ENCODE measurements around the gene ZNF785.

The ZNF785 gene

DNA sequence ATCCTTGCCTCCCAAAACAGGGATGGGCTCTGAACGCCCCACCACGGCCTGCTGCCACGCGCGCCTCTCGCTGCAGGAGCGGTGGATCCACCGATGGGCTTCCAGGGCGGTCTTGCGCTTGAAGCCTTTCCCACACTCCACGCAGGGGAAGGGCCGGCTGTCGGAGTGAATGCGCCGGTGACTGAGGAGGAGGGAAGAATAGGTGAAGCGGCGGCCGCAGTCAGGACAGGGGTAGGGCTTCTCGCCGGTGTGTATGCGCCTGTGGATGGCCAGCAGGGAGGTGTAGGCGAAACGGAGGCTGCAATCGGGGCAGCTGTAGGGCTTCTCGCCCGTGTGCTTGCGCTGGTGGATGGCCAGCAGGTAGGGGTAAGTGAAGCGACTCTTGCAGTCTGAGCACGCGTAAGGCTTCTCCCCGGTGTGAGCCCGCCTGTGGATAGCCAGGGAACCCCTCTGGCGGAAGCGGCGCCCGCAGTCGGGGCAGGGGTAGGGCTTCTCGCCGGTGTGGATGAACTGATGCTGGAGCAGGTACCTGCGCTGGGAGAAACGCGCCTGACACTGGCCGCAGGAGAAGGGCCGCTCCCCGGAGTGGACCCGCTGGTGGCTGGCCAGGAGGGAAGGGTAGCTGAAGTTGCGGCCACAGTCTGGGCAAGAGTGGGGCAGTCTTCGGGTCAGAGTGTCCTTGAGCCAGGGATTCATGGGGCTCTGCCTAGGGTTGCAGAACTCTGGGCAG lies 2.7 kb downstream of the ZNF785 start:
- H3K4me3 Mint-ChIP-seq = no peak overlapping the region
- no peak for ATAC-seq
- no peaks in the 10 kb centered on the region for H3K9me3 Mint-ChIP-seq
- no peak for DNase-seq
- H3K4me1 Mint-ChIP-seq = peaks cover 29% of the 10 kb centered on the region
- H3K27me3 Mint-ChIP-seq = peaks cover 2% of the 10 kb centered on the region
- H3K27ac Mint-ChIP-seq = no peak overlapping the region
- peaks cover 37% of the 10 kb centered on the region for H3K36me3 Mint-ChIP-seq (ENCODE audit: low read depth)

DNA sequence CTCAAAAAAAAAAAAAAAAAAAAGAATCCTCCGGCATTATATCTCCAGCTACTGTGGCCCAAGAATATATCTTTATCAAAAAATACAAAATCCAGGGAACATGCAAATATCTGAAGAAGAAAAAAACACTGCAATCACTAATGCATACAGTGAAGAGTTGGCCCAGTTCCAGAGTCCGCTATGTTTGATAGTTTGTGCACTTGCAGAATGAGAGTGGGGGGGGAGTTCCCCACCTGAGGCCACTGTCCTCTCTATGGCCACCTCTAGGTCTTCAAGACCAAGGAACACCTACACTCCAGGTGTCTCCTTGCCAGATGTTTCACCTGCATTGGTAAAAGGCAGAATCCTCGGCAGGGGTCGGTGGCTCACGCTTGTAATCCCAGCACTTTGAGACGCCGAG lies 4.0 kb downstream of the ZNF785 start:
- Mint-ChIP-seq H3K4me1 (peaks cover 22% of the 10 kb centered on the region), H3K4me3 (no peak overlapping the region), H3K36me3 (ENCODE audit: low read depth) (peaks cover 30% of the 10 kb centered on the region), H3K27ac (no peak overlapping the region), H3K9me3 (no peaks in the 10 kb centered on the region), H3K27me3 (peaks cover 2% of the 10 kb centered on the region)
- ATAC-seq = no peak
- DNase-seq = no peak

DNA sequence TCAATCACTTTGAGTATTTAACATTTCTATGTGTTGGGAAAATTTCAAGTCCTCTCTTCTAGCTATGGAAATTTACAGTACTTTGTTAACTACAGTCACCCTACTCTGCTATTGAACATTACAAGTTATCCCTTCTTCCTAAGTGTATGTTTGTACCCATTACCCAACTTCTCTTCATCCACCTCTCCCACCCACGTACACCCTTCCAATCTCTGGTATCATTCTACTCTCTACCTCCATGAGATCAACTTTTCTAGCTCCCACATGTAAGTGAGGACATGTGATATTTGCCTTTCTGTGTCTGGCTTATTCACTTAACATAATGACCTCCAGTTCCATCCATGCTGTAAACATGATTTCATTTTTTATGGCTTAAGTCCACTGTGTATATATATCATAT lies 10.8 kb downstream of the ZNF785 start:
- peaks cover 10% of the 10 kb centered on the region for H3K36me3 Mint-ChIP-seq (ENCODE audit: low read depth)
- H3K4me1 Mint-ChIP-seq = peaks cover 32% of the 10 kb centered on the region
- H3K4me3 Mint-ChIP-seq = no peak overlapping the region
- no peak overlapping the region for H3K27ac Mint-ChIP-seq
- H3K9me3 Mint-ChIP-seq = no peaks in the 10 kb centered on the region
- DNase-seq (no peak), ATAC-seq (no peak)
- H3K27me3 Mint-ChIP-seq = no peaks in the 10 kb centered on the region

- DNase-seq (peak; percentile 89), ATAC-seq (peak; percentile 85)
- Mint-ChIP-seq H3K4me3 (peak within 1 kb of the TSS; percentile 96), H3K36me3 (ENCODE audit: low read depth) (no peaks in the 10 kb centered on the region), H3K27me3 (no peaks in the 10 kb centered on the region), H3K4me1 (peaks cover 58% of the 10 kb centered on the region), H3K9me3 (no peaks in the 10 kb centered on the region), H3K27ac (peak within 1 kb of the TSS; percentile 93)
Observed at GRCh38 chr16:30571445-30572322, 13.8 kb downstream of the ZNF785 start, which contains the start of gene ZNF688. Gene ZNF688, minus strand, starts transcription at chr16:30571714. Its CDS starts 85 bp downstream, at chr16:30571629.

DNA sequence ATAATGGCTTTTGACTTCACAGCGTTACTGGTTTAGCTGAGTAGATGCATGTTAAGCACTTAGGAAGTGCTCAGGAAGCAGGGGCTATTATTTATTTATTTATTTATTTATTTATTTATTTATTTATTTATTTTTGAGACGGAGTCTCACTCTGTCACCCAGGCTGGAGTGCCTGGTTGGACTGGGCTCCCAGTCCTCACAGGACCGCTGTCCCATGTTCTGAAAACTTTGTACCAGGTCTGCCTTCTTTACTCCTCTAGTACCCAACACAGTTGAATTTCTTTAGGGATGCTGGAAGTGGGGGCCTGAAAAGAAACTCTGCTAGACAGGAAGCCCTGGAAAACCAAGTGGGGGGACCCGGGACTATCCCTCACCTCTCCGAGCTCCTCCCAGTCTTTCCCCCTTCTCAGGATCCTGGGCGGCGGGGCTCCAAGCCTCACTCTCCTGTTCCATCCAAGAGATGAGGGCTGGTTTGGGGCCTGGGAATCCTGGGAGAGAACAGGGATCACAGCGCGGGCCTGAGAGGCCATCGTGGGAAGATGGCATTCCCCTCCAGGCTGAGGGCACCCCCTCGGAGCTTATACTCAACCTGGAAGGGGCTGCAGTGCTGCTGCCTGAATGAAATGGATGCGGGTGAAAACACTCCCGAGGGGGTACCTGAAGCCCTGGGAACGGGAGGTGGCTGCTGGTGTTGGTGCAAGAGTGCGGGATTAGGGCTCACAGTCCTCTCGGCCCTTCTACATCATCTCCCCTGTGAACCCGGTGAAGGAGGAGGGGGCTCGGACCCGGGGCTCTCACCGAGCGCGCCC lies 14.7 kb downstream of the ZNF785 start:
- H3K4me1 Mint-ChIP-seq = peaks cover 61% of the 10 kb centered on the region
- H3K4me3 Mint-ChIP-seq = peak overlapping the region; percentile 96
- no peaks in the 10 kb centered on the region for H3K9me3 Mint-ChIP-seq
- ATAC-seq = no peak
- peak overlapping the region; percentile 90 for H3K27ac Mint-ChIP-seq
- no peaks in the 10 kb centered on the region for H3K36me3 Mint-ChIP-seq (ENCODE audit: low read depth)
- H3K27me3 Mint-ChIP-seq = no peaks in the 10 kb centered on the region
- no peak for DNase-seq

- H3K4me1 Mint-ChIP-seq = peaks cover 54% of the 10 kb centered on the region
Observed at GRCh38 chr16:30569746-30570635, 15.5 kb downstream of the ZNF785 start.

GRCh38 chr16:30569281-30569680 lies 16.2 kb downstream of the ZNF785 start:
- peak overlapping the region; percentile 26 for H3K4me3 Mint-ChIP-seq
- H3K36me3 Mint-ChIP-seq (ENCODE audit: low read depth) = no peaks in the 10 kb centered on the region
- H3K27me3 Mint-ChIP-seq = no peaks in the 10 kb centered on the region
- peaks cover 50% of the 10 kb centered on the region for H3K4me1 Mint-ChIP-seq
- H3K9me3 Mint-ChIP-seq = no peaks in the 10 kb centered on the region
- ATAC-seq = no peak
- DNase-seq = no peak
- no peak overlapping the region for H3K27ac Mint-ChIP-seq

More at GRCh38 chr16:30569746-30570635, 15.5 kb downstream of the ZNF785 start:
- ATAC-seq (no peak), DNase-seq (no peak)
- Mint-ChIP-seq H3K27ac (no peak overlapping the region), H3K27me3 (no peaks in the 10 kb centered on the region), H3K9me3 (no peaks in the 10 kb centered on the region), H3K4me3 (peak overlapping the region; percentile 96), H3K36me3 (ENCODE audit: low read depth) (no peaks in the 10 kb centered on the region)

GRCh38 chr16:30567991-30568638 lies 17.4 kb downstream of the ZNF785 start:
- Mint-ChIP-seq H3K4me3 (peak overlapping the region; percentile 66), H3K27ac (peak overlapping the region; percentile 92), H3K9me3 (no peaks in the 10 kb centered on the region), H3K27me3 (no peaks in the 10 kb centered on the region), H3K36me3 (ENCODE audit: low read depth) (no peaks in the 10 kb centered on the region), H3K4me1 (peaks cover 46% of the 10 kb centered on the region)
- ATAC-seq = peak; percentile 57
- peak; percentile 27 for DNase-seq

DNA sequence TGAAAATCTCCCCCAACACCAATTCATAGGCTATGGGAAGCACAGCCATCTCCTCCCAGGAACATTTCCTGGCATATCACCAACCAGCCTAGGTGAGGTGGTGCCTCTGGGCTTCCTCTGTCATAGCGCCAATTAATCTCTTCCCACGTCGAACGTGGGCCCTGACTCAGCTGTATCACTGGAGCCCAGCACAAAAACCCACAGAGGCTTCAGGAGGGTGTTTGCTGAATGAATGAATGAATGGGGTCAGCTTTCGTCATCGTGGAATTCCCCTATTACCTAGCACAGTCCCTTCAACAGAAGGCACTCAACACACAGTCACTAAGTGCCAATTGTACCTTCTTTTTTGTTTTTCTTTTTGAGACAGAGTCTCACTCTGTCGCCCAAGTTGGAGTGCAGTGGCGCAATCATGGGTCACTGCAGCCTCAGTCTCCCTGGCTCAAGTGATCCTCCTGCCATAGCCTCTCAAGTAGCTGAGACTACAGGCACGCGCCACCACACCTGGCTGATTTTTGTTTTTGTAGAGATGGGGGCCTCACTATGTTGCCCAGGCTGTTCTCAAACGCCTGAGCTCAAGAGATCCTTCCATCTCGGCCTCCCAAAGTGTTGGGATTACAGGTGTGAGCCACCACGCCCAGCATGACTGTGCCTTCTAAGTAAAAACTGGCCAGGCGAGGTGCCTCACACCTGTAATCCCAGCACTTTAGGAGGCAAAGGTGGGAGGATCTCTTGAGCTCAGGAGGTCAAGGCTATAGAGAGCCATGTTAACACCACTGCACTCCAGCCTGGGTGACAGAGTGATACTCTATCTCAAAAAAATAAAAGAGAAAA lies 18.1 kb downstream of the ZNF785 start:
- DNase-seq (peak; percentile 55), ATAC-seq (peak; percentile 45)
- H3K4me3 Mint-ChIP-seq = peak overlapping the region; percentile 66
- H3K4me1 Mint-ChIP-seq = peaks cover 43% of the 10 kb centered on the region
- peak overlapping the region; percentile 92 for H3K27ac Mint-ChIP-seq
- H3K36me3 Mint-ChIP-seq (ENCODE audit: low read depth) = no peaks in the 10 kb centered on the region
- H3K27me3 Mint-ChIP-seq = no peaks in the 10 kb centered on the region
- no peaks in the 10 kb centered on the region for H3K9me3 Mint-ChIP-seq

DNA sequence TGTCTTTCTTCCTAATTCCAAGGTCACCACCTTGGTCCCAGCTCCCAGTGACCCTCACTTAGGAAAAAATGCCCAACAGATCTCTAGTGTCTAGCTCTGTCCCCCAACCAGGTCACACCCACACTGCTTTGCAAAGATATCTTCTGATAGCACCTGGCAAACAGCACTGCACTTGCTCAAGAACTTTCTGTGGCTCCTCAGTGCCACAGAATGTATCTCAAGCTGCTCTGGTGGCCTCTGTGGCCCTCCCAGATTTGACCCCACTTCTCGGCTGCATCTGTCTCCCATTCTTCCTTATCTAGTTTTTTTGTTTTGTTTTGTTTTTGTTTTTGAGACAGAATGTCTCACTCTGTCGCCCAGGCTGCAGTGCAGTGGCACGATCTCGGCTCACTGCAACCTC lies 19.0 kb downstream of the ZNF785 start:
- no peak for DNase-seq
- ATAC-seq = no peak
- H3K36me3 Mint-ChIP-seq (ENCODE audit: low read depth) = no peaks in the 10 kb centered on the region
- no peak overlapping the region for H3K4me3 Mint-ChIP-seq
- H3K27me3 Mint-ChIP-seq = no peaks in the 10 kb centered on the region
- no peaks in the 10 kb centered on the region for H3K9me3 Mint-ChIP-seq
- H3K27ac Mint-ChIP-seq = peak overlapping the region; percentile 90
- H3K4me1 Mint-ChIP-seq = peaks cover 37% of the 10 kb centered on the region

- Mint-ChIP-seq H3K9me3 (no peaks in the 10 kb centered on the region), H3K4me3 (no peak overlapping the region), H3K27ac (no peak overlapping the region), H3K4me1 (peaks cover 42% of the 10 kb centered on the region), H3K36me3 (ENCODE audit: low read depth) (no peaks in the 10 kb centered on the region), H3K27me3 (peaks cover 2% of the 10 kb centered on the region)
- DNase-seq (no peak), ATAC-seq (no peak)
Observed at GRCh38 chr16:30565984-30566383, 19.5 kb downstream of the ZNF785 start.

DNA sequence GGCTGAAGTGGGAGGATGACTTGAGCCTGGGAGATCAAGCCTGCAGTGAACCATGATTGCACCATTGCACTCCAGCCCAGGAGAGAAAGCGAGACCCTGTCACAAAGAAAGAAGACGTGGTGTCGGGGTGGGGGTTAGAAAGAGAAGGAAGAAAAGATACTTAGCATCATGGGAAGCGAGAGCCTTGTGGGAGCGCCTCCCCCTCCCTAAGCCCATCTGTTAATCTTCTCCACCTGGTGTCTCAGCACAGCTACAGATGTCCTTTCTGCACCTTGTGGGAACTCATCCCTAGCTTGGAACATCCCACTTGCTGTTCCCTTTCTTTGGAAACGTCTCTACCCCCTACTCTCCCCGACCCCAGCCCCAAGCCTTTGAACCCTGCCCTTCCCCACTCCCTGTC lies 20.0 kb downstream of the ZNF785 start:
- H3K27ac Mint-ChIP-seq = no peak overlapping the region
- H3K36me3 Mint-ChIP-seq (ENCODE audit: low read depth) = no peaks in the 10 kb centered on the region
- no peak overlapping the region for H3K4me3 Mint-ChIP-seq
- DNase-seq (no peak), ATAC-seq (no peak)
- peaks cover 4% of the 10 kb centered on the region for H3K27me3 Mint-ChIP-seq
- H3K9me3 Mint-ChIP-seq = no peaks in the 10 kb centered on the region
- H3K4me1 Mint-ChIP-seq = peaks cover 40% of the 10 kb centered on the region
